T-helper 2 cell treated with Interferon-gamma antibody and Interleukin-4, amounts not matched to agents 5 μg/mL and 100 μg/mL, for 36 hours (primary cell): ENCODE measurements around the gene MAGI1.
A peak's percentile ranks its signal among the peaks of the same experiment; 100 is the strongest.

ENCODE experiments used
- DNase-seq: peaks from one replicate; pipeline ENCODE4 v3.0.0; 2021; ENCODE audit warnings: low spot score
- H3K27ac Mint-ChIP-seq: one replicate; pipeline ENCODE4 v1.8.0; 2021; ENCODE audit warnings: mild to moderate bottlenecking, mixed read lengths
- H3K27me3 Mint-ChIP-seq: one replicate; pipeline ENCODE4 v1.8.0; 2021; ENCODE audit warnings: low read depth, mixed read lengths
- H3K36me3 Mint-ChIP-seq: one replicate; pipeline ENCODE4 v1.8.0; 2021; ENCODE audit warnings: low read depth, mixed read lengths
- H3K4me1 Mint-ChIP-seq: one replicate; pipeline ENCODE4 v1.8.0; 2021; ENCODE audit warnings: low read depth, mixed read lengths
- H3K4me3 Mint-ChIP-seq: one replicate; pipeline ENCODE4 v1.8.0; 2022; ENCODE audit warnings: mild to moderate bottlenecking, moderate library complexity, mixed read lengths
- H3K9me3 Mint-ChIP-seq: one replicate; pipeline ENCODE4 v1.8.0; 2021; ENCODE audit warnings: mixed read lengths

The MAGI1 gene

GRCh38 chr3:65964838-65965237, 73.9 kb downstream of the MAGI1 start:
- Mint-ChIP-seq H3K27ac (no peak overlapping the region), H3K4me3 (no peak overlapping the region)

GRCh38 chr3:65963787-65964677, 74.7 kb downstream of the MAGI1 start:
- Mint-ChIP-seq H3K9me3 (no peaks in the 10 kb centered on the region), H3K36me3 (no peaks in the 10 kb centered on the region), H3K4me1 (peaks cover 16% of the 10 kb centered on the region), H3K27ac (peak overlapping the region; percentile 43), H3K4me3 (peak overlapping the region; percentile 17), H3K27me3 (no peaks in the 10 kb centered on the region)
- peak; percentile 53 for DNase-seq

More at GRCh38 chr3:65964838-65965237, 73.9 kb downstream of the MAGI1 start:
- H3K9me3 Mint-ChIP-seq: no peaks in the 10 kb centered on the region
- DNase-seq: no peak
- H3K36me3 Mint-ChIP-seq: no peaks in the 10 kb centered on the region
- peaks cover 16% of the 10 kb centered on the region for H3K4me1 Mint-ChIP-seq
- H3K27me3 Mint-ChIP-seq: no peaks in the 10 kb centered on the region

- H3K4me1 Mint-ChIP-seq: peaks cover 16% of the 10 kb centered on the region
- no peak overlapping the region for H3K4me3 Mint-ChIP-seq
- H3K27ac Mint-ChIP-seq: no peak overlapping the region
- DNase-seq: no peak
- H3K9me3 Mint-ChIP-seq: no peaks in the 10 kb centered on the region
- no peaks in the 10 kb centered on the region for H3K27me3 Mint-ChIP-seq
- H3K36me3 Mint-ChIP-seq: no peaks in the 10 kb centered on the region
These were observed 77.0 kb downstream of the MAGI1 start for GRCh38 chr3:65961733-65962132.

GRCh38 chr3:65961128-65961527, 77.6 kb downstream of the MAGI1 start:
- Mint-ChIP-seq H3K27me3 (no peaks in the 10 kb centered on the region), H3K4me1 (peaks cover 16% of the 10 kb centered on the region), H3K27ac (no peak overlapping the region), H3K4me3 (no peak overlapping the region), H3K36me3 (no peaks in the 10 kb centered on the region), H3K9me3 (no peaks in the 10 kb centered on the region)
- DNase-seq: no peak

GRCh38 chr3:65960087-65960486, 78.6 kb downstream of the MAGI1 start:
- H3K36me3 Mint-ChIP-seq: no peaks in the 10 kb centered on the region
- H3K4me3 Mint-ChIP-seq: no peak overlapping the region
- no peak overlapping the region for H3K27ac Mint-ChIP-seq
- no peak for DNase-seq
- no peaks in the 10 kb centered on the region for H3K9me3 Mint-ChIP-seq
- peaks cover 14% of the 10 kb centered on the region for H3K4me1 Mint-ChIP-seq
- H3K27me3 Mint-ChIP-seq: no peaks in the 10 kb centered on the region

- no peak overlapping the region for H3K27ac Mint-ChIP-seq
- H3K9me3 Mint-ChIP-seq: no peaks in the 10 kb centered on the region
- peaks cover 3% of the 10 kb centered on the region for H3K4me1 Mint-ChIP-seq
- no peak overlapping the region for H3K4me3 Mint-ChIP-seq
- H3K36me3 Mint-ChIP-seq: no peaks in the 10 kb centered on the region
- DNase-seq: no peak
- no peaks in the 10 kb centered on the region for H3K27me3 Mint-ChIP-seq
These were observed 80.5 kb downstream of the MAGI1 start for GRCh38 chr3:65958216-65958615.

- Mint-ChIP-seq H3K27me3 (no peaks in the 10 kb centered on the region), H3K27ac (no peak overlapping the region), H3K4me1 (peaks cover 3% of the 10 kb centered on the region), H3K36me3 (no peaks in the 10 kb centered on the region), H3K9me3 (no peaks in the 10 kb centered on the region), H3K4me3 (no peak overlapping the region)
- DNase-seq: no peak
These were observed 82.8 kb downstream of the MAGI1 start for GRCh38 chr3:65955792-65956477.

GRCh38 chr3:65953881-65954733, 84.6 kb downstream of the MAGI1 start:
- no peak for DNase-seq
- no peaks in the 10 kb centered on the region for H3K27me3 Mint-ChIP-seq
- no peak overlapping the region for H3K27ac Mint-ChIP-seq
- H3K9me3 Mint-ChIP-seq: no peaks in the 10 kb centered on the region
- H3K4me3 Mint-ChIP-seq: no peak overlapping the region
- peaks cover 3% of the 10 kb centered on the region for H3K4me1 Mint-ChIP-seq
- H3K36me3 Mint-ChIP-seq: no peaks in the 10 kb centered on the region

GRCh38 chr3:65953301-65953812, 85.4 kb downstream of the MAGI1 start:
- Mint-ChIP-seq H3K4me3 (no peak overlapping the region), H3K27ac (no peak overlapping the region), H3K9me3 (no peaks in the 10 kb centered on the region), H3K4me1 (peaks cover 3% of the 10 kb centered on the region), H3K36me3 (no peaks in the 10 kb centered on the region), H3K27me3 (no peaks in the 10 kb centered on the region)
- DNase-seq: no peak

- no peaks in the 10 kb centered on the region for H3K27me3 Mint-ChIP-seq
- H3K4me1 Mint-ChIP-seq: peaks cover 3% of the 10 kb centered on the region
- no peak overlapping the region for H3K4me3 Mint-ChIP-seq
- H3K36me3 Mint-ChIP-seq: no peaks in the 10 kb centered on the region
- no peaks in the 10 kb centered on the region for H3K9me3 Mint-ChIP-seq
- DNase-seq: no peak
- no peak overlapping the region for H3K27ac Mint-ChIP-seq
These were observed 85.9 kb downstream of the MAGI1 start for GRCh38 chr3:65952842-65953241.

- Mint-ChIP-seq H3K4me1 (peaks cover 3% of the 10 kb centered on the region), H3K36me3 (no peaks in the 10 kb centered on the region), H3K9me3 (no peaks in the 10 kb centered on the region), H3K27ac (no peak overlapping the region), H3K27me3 (no peaks in the 10 kb centered on the region), H3K4me3 (no peak overlapping the region)
- no peak for DNase-seq
These were observed 86.7 kb downstream of the MAGI1 start for GRCh38 chr3:65951836-65952505.

GRCh38 chr3:65950340-65951326, 88.1 kb downstream of the MAGI1 start:
- H3K9me3 Mint-ChIP-seq: no peaks in the 10 kb centered on the region
- H3K36me3 Mint-ChIP-seq: no peaks in the 10 kb centered on the region
- no peak overlapping the region for H3K4me3 Mint-ChIP-seq
- no peak overlapping the region for H3K27ac Mint-ChIP-seq
- H3K4me1 Mint-ChIP-seq: peaks cover 3% of the 10 kb centered on the region
- no peaks in the 10 kb centered on the region for H3K27me3 Mint-ChIP-seq
- no peak for DNase-seq
